HepG2 (cell line): ENCODE data around the gene SIRT7.

ENCODE experiments used
- CTCF ChIP-seq: sonication (generic); formaldehyde crosslinking; IDR thresholded peaks from 2 replicates; pipeline ENCODE4 v1.5.0; 2020; ENCODE audit warnings: mild to moderate bottlenecking, missing genetic modification reagents, moderate library complexity
- DMAP1 ChIP-seq: IDR thresholded peaks from 2 replicates; pipeline ENCODE4 v1.6.1; 2016
- FOSL1 ChIP-seq: sonication (generic); formaldehyde crosslinking; IDR thresholded peaks from 2 replicates; pipeline ENCODE4 v1.9.0; 2021; ENCODE audit warnings: missing genetic modification reagents, borderline replicate concordance
- FOXM1 ChIP-seq: sonication (generic); formaldehyde crosslinking; IDR thresholded peaks from 2 replicates; pipeline ENCODE4 v1.5.0; 2020; ENCODE audit warnings: missing genetic modification reagents
- HNRNPLL ChIP-seq: fragments of 200-400 bp; formaldehyde crosslinking; IDR thresholded peaks from 2 replicates; pipeline ENCODE4 v1.6.1; 2017; ENCODE audit warnings: mild to moderate bottlenecking, low read depth, low read length; ENCODE audit not compliant: poor library complexity, severe bottlenecking
- KDM4B ChIP-seq: sonication (generic); formaldehyde crosslinking; IDR thresholded peaks from 2 replicates; pipeline ENCODE4 v1.4.0; 2020; ENCODE audit warnings: missing genetic modification reagents
- KDM5A ChIP-seq: fragments of 200-600 bp; sonication (generic); IDR thresholded peaks from 2 replicates; pipeline ENCODE4 v1.7.0; 2018; ENCODE audit warnings: antibody characterized with exemption, mild to moderate bottlenecking, low read length, borderline replicate concordance
- MTA1 ChIP-seq: sonication (generic); formaldehyde crosslinking; IDR thresholded peaks from 2 replicates; pipeline ENCODE4 v1.4.0; 2020; ENCODE audit warnings: missing genetic modification reagents, mild to moderate bottlenecking, borderline replicate concordance
- ZFX ChIP-seq: sonication (generic); formaldehyde crosslinking; IDR thresholded peaks from 2 replicates; pipeline ENCODE4 v1.4.0; 2020; ENCODE audit warnings: mild to moderate bottlenecking, low read depth, missing genetic modification reagents, moderate library complexity
- TF ChIP-seq, protein P1 (sequence below): sonication (generic); formaldehyde crosslinking; IDR thresholded peaks from 2 replicates; pipeline ENCODE4 v1.5.1; 2020; ENCODE audit warnings: mild to moderate bottlenecking, missing genetic modification reagents
- TF ChIP-seq, protein P2 (sequence below): sonication (generic); formaldehyde crosslinking; IDR thresholded peaks from 2 replicates; pipeline ENCODE4 v1.4.0; 2020; ENCODE audit warnings: mild to moderate bottlenecking, missing genetic modification reagents, borderline replicate concordance
- TF ChIP-seq, protein P3 (sequence below): sonication (generic); formaldehyde crosslinking; IDR thresholded peaks from 2 replicates; pipeline ENCODE4 v1.4.0; 2020; ENCODE audit warnings: missing genetic modification reagents, borderline replicate concordance

DNA sequence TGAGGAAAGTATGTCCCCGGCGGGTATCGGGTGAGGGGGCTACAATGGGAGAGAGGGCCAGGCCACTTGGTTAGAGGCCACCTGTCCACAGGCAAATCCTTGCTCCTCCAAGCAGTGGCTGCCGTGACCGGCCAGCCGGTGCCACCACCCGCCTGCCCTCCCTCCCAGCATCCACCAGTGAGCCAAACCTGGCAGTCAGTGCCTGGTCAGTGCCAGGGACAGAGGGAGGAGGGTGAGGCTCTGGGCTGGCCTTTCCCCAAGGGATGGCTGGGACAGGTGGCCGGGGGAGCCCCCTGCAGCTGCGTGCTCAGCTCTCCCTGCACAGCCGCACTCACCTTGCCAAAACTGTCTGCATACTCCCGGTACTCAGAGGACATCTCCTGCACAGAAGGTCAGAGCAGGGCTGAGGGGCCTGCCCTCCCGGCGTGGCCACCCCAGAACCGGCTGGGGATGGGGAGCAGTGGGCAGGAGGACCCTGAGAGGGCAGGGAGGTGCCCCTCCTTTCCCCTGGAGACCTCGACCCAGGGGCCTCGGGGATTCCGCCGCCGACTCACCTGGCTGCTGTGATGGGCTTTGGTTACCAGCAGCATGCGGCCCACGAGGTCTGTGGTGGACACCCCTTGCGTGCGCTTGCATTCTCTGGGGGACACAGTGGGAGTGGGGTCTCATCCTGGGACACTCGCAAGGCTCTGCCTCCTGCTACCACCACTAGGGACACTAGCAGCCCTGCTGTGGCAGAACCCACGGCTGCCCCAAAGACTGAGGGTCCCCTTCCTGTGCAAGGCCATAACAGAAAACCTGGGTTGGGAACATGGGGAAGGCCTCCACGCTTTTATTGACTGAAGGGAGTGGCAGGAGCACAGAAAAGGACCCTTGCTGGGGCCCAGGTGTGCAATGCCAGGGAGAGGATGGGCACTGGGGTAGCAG is 10.5 kb downstream of the SIRT7 start:
- TF ChIP-seq KDM5A (no peak), KDM4B (no peak), FOXM1 (CRISPR knock-in tag) (no peak), CTCF (CRISPR knock-in tag) (0 out of 2 replicates have a peak, but pooled peaks have one; percentile 7), ZFX (CRISPR knock-in tag) (no peak), MTA1 (no peak; the same call in 1 of the 2 replicates), FOSL1 (no peak), HNRNPLL (no peak), DMAP1 (no peak)
- TF ChIP-seq, protein P1, sequence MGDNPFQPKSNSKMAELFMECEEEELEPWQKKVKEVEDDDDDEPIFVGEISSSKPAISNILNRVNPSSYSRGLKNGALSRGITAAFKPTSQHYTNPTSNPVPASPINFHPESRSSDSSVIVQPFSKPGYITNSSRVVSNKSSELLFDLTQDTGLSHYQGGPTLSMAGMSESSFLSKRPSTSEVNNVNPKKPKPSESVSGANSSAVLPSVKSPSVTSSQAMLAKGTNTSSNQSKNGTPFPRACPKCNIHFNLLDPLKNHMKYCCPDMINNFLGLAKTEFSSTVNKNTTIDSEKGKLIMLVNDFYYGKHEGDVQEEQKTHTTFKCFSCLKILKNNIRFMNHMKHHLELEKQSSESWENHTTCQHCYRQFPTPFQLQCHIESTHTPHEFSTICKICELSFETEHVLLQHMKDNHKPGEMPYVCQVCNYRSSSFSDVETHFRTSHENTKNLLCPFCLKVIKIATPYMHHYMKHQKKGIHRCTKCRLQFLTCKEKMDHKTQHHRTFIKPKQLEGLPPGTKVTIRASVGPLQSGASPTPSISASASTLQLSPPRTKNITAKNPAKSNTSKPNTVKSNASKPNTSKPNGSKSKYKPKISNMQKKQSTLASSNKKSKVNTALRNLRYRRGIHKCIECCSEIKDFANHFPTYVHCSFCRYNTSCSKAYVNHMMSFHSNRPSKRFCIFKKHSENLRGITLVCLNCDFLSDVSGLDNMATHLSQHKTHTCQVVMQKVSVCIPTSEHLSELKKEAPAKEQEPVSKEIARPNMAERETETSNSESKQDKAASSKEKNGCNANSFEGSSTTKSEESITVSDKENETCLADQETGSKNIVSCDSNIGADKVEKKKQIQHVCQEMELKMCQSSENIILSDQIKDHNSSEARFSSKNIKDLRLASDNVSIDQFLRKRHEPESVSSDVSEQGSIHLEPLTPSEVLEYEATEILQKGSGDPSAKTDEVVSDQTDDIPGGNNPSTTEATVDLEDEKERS, result no peak
- TF ChIP-seq, protein P2, sequence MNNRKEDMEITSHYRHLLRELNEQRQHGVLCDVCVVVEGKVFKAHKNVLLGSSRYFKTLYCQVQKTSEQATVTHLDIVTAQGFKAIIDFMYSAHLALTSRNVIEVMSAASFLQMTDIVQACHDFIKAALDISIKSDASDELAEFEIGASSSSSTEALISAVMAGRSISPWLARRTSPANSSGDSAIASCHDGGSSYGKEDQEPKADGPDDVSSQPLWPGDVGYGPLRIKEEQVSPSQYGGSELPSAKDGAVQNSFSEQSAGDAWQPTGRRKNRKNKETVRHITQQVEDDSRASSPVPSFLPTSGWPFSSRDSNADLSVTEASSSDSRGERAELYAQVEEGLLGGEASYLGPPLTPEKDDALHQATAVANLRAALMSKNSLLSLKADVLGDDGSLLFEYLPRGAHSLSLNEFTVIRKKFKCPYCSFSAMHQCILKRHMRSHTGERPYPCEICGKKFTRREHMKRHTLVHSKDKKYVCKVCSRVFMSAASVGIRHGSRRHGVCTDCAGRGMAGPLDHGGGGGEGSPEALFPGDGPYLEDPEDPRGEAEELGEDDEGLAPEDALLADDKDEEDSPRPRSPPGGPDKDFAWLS (CRISPR knock-in tag), result no peak
- TF ChIP-seq, protein P3, sequence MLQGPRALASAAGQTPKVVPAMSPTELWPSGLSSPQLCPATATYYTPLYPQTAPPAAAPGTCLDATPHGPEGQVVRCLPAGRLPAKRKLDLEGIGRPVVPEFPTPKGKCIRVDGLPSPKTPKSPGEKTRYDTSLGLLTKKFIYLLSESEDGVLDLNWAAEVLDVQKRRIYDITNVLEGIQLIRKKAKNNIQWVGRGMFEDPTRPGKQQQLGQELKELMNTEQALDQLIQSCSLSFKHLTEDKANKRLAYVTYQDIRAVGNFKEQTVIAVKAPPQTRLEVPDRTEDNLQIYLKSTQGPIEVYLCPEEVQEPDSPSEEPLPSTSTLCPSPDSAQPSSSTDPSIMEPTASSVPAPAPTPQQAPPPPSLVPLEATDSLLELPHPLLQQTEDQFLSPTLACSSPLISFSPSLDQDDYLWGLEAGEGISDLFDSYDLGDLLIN (CRISPR knock-in tag), result no peak
